ENCODE results near the gene MAP3K5.
"Not testable (repeated sequence)": the region's sequence is repeated elsewhere in the genome, so short reads cannot be mapped to it uniquely, and the experiment has no call there.

MAP3K5 gene

DNA sequence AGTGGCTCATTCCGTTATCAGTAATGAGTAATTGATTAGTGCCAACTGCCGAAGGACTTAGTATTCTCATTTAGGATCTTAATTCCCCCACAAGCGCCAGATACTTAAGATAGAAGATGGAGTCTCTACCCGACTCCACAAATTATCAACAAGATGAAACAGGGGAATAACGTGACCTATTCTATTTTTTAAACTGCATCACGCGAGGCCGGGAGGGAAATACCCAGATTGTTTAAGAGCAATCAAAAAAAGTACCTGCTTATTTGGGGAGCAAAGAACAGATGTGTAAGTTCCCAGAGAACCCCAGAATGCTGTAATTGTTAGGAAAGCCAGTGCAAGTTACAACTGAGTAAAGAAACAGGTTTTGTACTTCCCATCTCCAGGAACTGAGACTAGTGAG, 1.1 kb upstream of the MAP3K5 start:
- no peak for DNase-seq (ENCODE audit: low read depth in 2 of 2)

DNA sequence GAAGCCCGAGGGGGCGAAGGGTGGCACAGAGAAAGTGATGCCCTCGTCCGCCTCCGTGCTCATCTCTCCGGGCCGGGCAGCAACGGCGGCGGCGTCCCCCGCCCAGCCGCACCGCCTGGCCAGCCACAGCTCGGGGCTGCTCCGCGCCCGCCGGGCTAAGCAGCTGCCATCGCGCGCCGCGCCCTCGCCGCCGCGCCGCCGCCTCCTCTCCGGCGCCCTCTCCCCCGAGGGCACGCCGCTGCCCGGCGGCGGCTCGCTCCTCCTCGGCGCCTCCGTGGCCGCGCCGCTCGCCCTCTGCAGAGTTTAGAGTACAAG, 225 bp downstream of the MAP3K5 start:
- DNase-seq (ENCODE audit: low read depth in 2 of 2): no peak

DNA sequence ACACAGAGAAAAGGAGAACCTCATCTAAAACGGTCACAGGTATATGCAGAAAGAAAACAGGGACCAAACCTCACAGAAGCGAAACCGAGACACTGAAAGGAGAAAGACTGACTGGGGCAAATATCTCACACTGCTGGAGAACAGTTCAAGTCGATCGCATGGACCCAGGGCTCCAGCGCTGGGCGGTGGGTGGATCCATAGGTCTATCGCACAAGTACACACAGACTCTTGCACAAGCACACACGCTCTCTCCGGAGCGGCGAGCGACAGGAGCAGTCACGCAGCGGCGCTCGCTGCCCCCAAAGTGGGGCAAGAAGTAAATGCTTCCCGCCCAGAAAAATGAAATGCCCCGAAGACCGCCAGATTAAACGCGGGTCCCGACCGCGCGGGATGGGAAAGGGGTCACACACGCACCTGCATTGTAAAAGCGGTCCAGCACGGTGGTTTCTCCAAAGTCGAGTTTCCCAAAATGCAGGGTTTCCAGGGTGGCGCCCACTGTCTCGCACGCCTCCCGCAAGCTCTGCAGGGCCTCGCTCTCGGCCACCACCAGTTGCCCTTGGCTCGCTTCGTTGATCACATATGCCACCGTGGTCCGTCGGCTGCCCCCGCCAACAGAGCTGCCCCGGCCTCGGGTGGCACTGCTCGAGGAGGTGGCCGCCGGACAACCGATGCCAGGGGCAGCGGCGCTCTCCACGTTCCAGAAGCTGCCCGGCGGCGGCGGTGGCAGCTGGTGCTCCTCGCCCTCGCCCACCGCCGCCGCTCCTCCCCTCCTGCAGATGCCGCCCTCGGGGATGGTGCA, 782 bp downstream of the MAP3K5 start:
- peak in 1 of 2 donors; percentile 28 for DNase-seq (ENCODE audit: low read depth in 2 of 2)

DNA sequence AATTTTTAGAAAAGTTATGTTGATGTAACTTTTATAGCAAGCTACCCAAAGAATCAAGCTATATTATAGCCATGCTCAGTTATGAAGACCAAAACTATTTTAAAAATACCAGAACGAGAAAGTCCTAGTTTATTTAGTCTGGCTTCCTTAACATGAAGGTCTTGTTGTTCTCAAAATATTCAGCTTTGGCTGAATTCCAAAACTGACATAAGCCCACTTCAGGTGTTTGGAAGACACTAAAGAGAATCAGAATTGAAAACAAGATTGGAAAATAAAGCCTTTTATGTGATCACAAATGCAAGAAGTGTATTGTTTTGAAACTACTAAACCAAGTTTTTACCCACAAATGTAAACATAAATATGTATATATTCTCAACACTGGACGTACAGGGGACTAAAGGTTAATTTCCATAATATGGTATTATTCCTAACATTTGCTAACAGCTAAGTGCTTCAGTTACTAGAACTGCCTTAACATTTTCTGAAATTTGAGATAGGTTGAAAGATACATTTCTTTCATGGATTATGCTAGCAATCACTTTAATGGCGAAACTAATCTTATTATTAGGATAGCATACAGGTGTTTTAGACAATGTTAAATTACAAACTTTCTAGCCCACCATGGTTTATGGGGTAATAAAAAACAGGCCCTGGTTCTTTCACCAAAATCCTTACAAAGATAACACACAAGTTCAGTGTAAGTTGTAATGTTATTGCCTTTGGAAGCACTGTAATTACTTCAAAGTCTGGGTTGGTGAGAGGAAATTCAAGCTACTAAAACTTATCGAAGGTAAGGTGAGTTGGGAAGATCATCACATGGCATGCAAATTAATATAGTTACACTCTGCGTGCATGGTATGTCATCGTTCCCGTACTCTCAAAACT, 1.6 kb downstream of the MAP3K5 start:
- no peak for DNase-seq (ENCODE audit: low read depth in 2 of 2)

DNA sequence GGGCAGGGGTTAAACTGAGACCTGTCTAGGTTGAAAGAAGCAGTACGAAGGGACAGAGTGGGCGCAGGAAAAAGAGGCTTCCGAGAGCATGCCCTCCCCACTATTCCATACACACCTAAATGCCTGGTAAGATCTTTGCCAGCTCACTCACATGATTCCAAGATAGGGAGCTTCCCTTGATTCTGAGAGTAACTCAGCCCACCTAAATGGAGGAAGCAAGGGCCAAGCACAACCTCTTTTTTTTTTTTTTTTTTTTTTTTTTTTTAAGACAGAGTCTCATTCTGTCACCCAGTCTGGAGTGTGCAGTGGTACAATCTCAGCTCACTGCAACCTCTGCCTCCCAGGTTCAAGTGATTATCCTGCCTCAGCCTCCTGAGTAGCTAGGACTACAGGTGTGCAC, 2.8 kb downstream of the MAP3K5 start:
- not testable (repeated sequence) for DNase-seq (ENCODE audit: low read depth in 2 of 2)

DNA sequence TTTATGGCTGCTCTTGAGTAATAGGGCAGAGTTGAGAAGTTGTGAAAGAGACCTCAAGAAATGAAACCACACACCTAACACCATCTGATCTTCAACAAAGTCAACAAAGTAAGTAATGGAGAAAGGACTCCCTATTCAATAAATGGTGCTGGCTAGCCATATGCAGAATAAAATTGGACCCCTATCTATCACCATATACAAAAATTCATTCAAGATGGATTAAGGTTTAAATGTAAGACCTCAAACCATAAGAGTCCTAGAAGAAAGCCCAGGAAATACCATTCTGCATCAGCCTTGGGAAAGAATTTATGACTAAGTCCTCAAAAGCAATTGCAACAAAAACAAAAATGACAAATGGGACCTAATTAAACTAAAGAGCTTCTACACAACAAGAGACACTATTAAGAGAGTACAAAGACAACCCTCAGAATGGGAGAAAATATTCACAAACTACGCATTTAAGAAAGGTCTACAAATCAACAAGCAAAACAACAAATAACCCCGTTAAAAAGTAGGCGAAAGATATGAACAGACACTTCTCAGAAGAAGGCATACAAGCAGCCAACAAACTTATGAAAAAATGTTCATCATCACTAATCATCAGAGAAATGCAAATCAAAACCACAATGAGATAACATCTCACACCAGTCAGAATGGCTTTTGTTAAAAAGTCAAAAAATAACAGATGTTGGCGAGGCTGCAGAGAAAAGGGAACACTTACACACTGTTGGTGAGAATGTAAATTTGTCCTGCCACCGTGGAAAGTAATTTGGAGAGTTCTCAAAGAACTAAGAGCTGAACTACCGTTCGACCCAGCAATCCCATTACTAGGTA, 4.0 kb downstream of the MAP3K5 start:
- DNase-seq (ENCODE audit: low read depth in 2 of 2): no peak

DNA sequence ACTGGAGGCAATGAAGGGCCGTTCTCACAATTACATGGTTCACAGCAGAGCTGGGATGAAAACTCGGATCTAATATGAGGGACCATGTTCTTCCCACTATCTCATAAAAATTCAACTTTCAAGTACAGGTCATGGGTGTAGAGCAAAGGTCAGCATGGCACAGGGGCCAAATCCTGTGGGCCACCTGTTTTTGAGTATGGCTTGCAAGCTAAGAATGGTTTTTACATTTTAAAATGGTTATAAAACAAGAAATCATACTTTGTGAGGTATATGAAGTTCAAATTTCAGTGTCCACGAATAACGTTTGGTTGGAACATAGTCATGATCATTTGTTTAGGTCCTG, 4.6 kb downstream of the MAP3K5 start:
- DNase-seq (ENCODE audit: low read depth in 2 of 2): no peak

DNA sequence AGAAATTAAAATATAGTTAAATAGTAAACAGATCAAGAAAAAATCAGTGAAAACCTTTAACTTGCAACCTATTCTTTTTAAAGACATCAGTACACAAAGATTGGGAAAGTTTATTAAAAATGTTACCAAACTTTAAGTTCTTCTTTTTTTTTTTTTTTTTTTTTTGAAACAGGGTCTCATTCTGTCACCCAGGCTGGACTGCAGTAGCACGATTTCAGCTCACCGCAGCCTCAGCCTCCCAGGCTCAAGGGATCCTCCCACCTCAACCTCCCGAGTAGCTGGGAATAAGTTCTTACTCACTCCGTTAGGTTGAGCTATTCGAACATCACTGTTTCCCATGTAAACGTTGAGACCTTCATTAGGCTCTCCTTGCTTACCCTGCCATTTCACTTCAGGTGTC, 5.6 kb downstream of the MAP3K5 start:
- DNase-seq (ENCODE audit: low read depth in 2 of 2): no peak

DNA sequence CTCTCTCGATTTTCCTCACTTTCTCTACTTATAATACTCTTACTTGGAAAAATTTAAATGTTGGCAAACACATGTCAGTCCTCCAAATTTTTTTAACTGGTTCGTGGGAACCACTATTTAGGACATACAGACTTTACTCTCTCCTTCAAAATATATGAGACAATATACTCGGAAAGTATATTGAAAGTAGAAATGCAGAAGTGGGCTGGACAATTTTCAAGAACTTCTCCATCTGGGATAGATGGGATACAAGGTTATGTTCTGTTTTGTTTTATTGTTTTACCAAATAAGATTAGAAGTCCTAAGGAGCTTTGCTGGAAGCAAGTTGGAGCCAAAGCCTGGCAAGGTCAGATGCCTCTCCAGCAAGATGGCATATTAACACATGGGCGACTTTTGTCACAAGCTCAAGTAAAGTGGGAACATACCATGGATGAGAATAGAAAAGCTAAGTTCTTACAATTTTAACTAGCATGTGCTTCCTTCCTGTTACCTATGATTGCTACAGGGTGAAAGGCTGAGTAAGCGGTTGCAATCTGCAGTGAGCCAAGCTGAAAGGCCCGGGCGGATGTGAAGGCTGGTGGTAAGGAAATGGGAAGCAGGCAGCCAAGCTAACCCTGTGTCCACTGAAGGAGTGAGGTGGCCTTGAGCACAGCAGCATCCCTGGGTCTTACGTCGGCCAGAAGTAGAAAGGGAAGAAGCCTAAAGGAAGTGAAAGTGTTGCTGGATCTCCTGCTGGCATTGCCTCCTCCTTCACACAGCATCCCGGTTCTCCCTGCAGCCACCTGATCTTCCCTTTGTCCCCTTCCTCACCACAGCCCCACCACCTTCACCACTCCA, 7.1 kb downstream of the MAP3K5 start:
- DNase-seq (ENCODE audit: low read depth in 2 of 2): peak in 1 of 2 donors; percentile 16

DNA sequence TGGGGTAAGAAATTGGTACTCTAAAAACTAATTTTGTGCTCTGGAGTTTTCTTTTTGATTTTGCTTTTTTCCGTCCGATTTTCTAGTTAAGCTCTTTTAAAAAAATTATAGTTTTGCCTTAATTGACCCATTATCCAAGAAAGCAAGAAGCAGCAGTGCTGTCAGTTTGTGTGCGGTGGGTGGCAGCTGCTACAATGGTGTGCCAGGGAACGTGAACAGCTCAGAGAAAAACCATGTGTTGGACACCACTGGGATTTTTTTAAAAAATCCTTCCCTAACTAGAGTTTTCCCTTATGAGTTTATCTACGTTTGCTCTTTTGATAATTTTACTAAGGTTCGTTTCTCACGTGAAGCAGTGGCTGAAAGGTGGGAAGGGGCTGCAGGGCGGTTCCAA, 8.0 kb downstream of the MAP3K5 start:
- DNase-seq (ENCODE audit: low read depth in 2 of 2): no peak

DNA sequence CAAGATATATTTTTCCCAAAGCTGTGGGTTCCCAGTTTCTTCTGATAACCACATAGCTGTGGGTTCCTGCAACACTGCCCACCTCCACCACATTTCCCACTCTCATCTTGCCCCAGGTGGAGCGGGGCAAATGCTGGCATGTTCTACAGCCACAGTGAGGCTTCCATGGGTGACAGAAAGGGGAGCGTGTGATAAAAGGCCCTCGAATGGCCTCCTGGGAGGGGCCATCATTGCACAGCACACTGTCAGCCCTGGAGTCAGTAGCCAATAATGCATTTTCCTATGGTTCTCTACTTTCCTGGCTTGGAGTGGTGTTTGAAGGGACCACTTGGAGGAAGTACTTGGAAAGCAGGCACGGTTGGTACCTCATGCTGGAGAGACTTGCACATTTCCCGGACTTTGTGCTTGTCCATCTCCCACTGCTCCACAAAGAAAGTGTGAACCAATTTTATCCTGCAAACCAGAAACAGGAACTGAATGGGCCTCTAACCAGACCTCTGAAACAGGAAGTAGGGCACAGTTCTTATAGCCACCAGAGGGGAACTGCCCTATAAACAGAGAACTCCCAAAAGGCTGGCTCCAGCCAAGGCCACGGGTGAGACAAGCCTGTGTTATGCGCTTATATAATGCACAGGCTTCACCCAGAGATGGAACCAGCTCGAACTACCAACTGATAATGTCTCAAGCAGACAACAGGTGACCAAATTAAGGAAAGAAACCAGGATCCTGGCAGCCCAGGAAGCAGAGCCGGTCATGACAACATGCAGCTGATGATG, 8.6 kb downstream of the MAP3K5 start:
- DNase-seq (ENCODE audit: low read depth in 2 of 2): no peak

DNA sequence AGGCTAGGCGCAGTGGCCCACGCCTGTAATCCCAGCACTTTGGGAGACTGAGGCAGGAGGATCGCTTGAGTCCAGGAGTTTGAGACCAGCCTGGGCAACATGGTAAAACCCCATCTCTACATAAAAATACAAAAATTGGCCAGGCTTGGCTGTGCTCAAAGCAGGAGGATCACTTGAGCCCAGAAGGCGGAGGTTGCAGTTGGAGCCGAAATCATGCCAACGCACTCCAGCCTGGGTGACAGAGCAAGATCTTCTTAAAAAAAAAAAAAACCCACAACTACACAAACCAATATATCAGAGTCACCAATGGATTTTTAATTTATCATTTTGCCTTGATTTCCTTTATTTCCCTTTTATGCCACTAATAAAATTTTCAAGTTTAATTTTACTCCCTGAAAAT, 9.3 kb downstream of the MAP3K5 start:
- no peak for DNase-seq (ENCODE audit: low read depth in 2 of 2)

DNA sequence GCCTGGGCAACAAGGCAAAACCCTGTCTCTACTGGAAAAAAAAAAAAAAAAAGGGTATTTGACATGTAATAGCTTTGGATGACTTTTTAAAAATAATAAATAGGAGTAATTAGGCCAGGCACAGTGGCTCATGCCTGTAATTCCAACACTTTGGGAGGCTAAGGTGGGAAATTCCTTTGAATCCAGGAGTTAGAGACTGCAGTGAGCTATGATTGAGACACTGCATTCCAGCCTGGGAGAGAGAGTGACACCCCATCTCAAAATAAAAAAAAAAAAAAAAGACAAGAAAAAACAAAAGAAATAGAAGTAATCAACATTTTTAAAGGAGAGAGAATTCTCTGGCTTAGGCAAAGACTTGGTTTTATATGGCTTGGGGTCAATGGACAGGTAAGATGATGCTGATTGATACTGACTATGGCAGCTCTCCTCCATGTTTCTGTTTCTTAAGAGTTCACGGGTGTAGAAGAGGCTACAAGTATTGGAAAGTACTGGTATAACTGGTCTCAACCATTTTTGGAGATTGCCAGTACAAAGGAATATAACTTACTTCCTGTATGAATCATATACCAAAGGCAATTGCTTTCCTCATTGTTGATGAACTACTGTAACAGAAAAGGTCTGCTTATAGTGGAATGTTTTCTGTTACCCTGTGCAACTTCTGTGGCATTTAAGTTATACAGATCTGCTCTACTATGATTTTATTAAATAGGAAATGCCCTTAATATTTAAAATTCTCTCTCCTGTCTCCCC, 10.1 kb downstream of the MAP3K5 start:
- DNase-seq (ENCODE audit: low read depth in 2 of 2): no peak

DNA sequence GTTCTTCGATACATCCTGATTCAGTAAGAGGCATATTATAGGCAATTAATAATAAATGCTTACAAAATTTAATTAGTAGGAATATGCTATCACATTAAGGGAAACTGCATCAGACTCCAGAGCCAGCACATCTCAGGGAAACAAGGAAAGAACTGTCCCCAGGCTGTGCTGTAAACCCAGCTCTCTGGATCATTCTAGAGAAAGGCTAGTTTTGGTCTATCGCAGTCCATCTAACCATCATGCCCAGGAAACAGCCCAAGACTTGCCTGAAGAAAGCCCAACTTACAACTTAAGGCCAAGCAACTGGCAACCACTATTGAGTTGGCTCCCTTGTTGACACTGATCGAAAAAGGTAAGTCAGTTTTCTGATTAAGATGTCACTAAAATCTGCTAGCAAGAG, 11.3 kb downstream of the MAP3K5 start:
- DNase-seq (ENCODE audit: low read depth in 2 of 2): no peak

DNA sequence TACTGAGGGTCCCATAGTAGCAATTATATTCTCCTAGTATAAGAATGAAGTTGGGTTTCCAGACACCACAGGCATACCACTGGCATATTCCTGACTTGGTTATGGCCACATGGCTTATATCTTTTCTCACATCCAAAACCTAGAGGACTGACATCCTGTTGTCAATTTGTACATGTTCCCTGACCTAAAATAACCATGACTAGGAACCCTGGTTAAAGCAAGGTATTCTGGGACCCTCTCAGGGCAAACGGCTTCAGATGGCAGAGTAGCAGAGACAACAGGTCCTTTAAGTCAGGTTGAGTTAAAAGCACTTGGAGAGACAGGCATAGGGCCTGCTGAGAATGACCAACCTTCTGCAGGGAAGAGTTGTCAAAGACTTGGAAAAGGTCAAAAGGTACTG, 12.6 kb downstream of the MAP3K5 start:
- DNase-seq (ENCODE audit: low read depth in 2 of 2): no peak

DNA sequence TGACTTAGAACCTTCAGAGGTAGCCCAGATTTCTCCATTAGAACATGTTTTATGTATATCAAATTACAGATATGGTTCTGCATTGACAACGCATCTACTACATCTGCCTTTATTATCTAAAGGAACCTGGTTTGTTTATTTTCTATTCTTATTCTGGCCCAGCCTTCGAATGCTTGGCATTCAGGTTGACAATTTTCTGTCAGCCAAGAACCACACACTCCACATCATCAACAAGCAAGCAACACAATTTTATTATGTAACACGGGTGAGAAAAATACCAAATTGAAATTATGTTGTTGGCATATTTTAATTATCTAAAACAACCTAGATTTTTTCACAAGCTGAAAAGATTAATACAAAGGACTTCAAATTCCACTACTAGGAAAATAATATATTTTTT, 14.6 kb downstream of the MAP3K5 start:
- no peak for DNase-seq (ENCODE audit: low read depth in 2 of 2)

DNA sequence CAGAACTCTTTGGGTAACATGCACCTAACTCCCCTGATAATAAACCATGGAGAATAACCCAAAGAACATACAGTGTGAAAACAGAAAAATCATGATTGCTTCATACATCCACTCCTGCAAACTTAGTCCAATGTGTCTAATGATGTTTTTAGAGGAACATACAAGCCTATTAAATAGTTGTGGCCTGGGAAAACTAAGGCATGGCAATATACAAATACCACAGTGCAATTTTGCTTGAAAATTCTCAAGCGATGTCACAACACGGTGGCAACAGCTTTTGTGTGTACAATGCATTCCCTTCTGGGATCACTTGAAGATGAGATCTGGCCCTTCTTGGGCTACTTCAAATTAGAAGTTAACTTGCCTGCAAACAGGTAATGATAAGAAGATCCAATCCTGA, 16.7 kb downstream of the MAP3K5 start:
- no peak for DNase-seq (ENCODE audit: low read depth in 2 of 2)

DNA sequence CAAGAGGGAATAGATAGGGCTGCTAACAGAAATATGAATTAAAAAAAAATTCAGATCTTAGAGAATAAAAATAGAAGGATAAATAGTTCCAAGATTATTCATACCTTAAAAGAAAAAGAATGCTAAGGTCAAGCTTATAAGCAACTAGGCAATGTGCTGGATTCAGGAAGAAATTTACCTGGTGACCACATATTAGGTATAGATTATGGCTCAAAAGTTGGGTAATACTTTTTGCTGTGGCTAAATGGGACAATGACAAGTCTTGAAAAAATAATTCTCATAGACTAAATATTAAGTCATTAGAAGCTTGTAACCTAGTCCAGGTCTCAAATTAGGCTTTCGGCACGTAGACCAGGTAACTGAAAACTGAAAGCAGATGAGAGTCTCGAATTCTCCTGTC, 17.2 kb downstream of the MAP3K5 start:
- no peak for DNase-seq (ENCODE audit: low read depth in 2 of 2)

DNA sequence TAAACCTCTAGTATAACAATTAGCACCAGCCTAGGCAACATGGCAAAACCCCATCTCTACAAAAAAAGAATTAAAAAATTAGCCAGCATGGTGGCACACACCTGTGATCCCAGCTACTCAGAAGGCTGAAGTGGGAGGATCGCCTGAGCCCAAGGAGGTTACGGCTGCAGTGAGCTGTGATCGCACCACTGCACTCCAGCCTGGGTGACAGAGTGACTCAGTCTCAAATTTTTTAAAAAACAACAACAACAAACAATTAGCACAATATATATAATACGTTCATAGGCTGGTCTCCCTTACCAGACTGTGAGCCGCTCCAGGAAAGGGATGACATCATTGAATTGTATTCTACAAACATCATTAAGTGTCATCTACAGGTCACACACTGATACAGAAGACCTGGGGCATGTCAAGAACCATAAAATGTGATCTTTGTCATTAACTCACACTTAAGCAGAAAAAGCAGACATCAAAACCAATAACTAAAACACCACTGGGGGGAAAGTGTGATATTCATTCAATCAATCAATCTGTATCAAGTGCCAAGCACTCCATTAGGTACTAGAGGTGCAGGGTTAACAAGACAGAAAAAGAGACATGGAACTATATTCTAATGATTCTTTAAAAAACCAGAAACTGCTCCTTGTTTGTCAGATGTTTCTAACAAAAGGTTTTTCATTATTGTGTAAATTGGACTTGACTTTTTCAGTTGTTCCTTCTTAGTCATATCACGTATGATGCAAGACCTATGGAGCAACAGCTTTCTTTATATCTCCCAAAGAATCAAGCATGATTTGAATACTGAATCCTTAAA, 17.8 kb downstream of the MAP3K5 start:
- no peak for DNase-seq (ENCODE audit: low read depth in 2 of 2)

Measured in activated CD4-positive, alpha-beta T cell treated with anti-CD3 and anti-CD28 coated beads for 24 hours (primary cell).